K562 (cell line): ENCODE measurements around the gene PITPNC1. TPM values are rescaled to one million over a fixed set of nuclear protein-coding genes. Genes with fewer than 3 reads are reported as not detected.

Experiments
- ATAC-seq: fragments of 200-7000 bp; cut with Tn5 transposase; 3 replicates; pipeline ENCODE4 v1.9.1; 2020; ENCODE audit warnings: moderate library complexity
- BruUV-seq: library from RNA; stranded (reverse); fragments of 400-500 nt; replicated peaks from 2 replicates; lab custom pipeline; 2021; lab: Mats Ljungman, UMichigan
- CTCF ChIA-PET: fragments of 300-600 bp; formaldehyde crosslinking; extraction: SDS; loops from one replicate; lab custom pipeline; 2021; ENCODE audit warnings: low intra/inter-chr PET ratio; lab: Yijun Ruan, JAX
- POLR2A ChIA-PET: fragments of 300-600, 350-650 bp; sonication (Branson Sonifier 250); formaldehyde crosslinking; extraction: SDS; loops from one replicate; lab custom pipeline; 2021; ENCODE audit warnings: antibody characterized with exemption, inconsistent platforms; lab: Yijun Ruan, JAX
- DNase-seq, 4 experiments: peaks; one replicate each; pipeline versions ENCODE4 v3.0.0 to v3.0.0-alpha.2; 2011 to 2018; ENCODE audit warnings: low spot score in 3 of 4, mixed read lengths in 3 of 4; ENCODE audit errors: extremely low read depth in 1 of 4
- FAIRE-seq: peaks from 2 replicates; lab custom pipeline; 2011; peaks lifted over from hg19 to GRCh38; lab: Jason Lieb, UNC
- H2AFZ ChIP-seq: 2 replicates; pipeline ENCODE4 v1.6.0; 2011; ENCODE audit warnings: low read depth, low read length, control low read depth, inconsistent platforms
- H3K27ac ChIP-seq: fragments of 200-600 bp; 3 replicates; pipeline ENCODE4 v1.8.0; 2011; ENCODE audit warnings: low read depth, mild to moderate bottlenecking, control low read depth, inconsistent platforms, low read length, moderate library complexity, mixed read lengths; ENCODE audit errors: extremely low read depth
- H3K27me3 ChIP-seq, 2 experiments: fragments of 300-600 bp in 1 of 2; 2 replicates in 1 of 2; 3 replicates in 1 of 2; pipeline versions ENCODE4 v1.6.0 to v1.8.0; 2011; ENCODE audit warnings: inconsistent platforms in 2 of 2, low read length in 2 of 2, mild to moderate bottlenecking in 1 of 2, mixed read lengths in 1 of 2, moderate library complexity in 1 of 2; ENCODE audit not compliant: control insufficient read depth in 2 of 2, insufficient read depth in 2 of 2
- H3K36me3 ChIP-seq: fragments of 300-600 bp; 3 replicates; pipeline ENCODE4 v1.8.0; 2011; ENCODE audit warnings: mild to moderate bottlenecking, low read length, inconsistent platforms; ENCODE audit not compliant: control insufficient read depth, insufficient read depth
- H3K4me1 ChIP-seq, 2 experiments: fragments of 200-600 bp in 1 of 2; replicated peaks in 1 of 2; 2 replicates in 1 of 2; 3 replicates in 1 of 2; pipeline versions ENCODE4 v1.5.1 to v1.8.0; 2011; ENCODE audit warnings: inconsistent platforms in 2 of 2, low read length in 2 of 2, mild to moderate bottlenecking in 1 of 2, mixed read lengths in 1 of 2, moderate library complexity in 1 of 2; ENCODE audit not compliant: control insufficient read depth in 2 of 2, insufficient read depth in 2 of 2
- H3K4me2 ChIP-seq: 2 replicates; pipeline ENCODE4 v1.6.1; 2011; ENCODE audit warnings: low read length, control low read depth, inconsistent platforms, mixed read lengths; ENCODE audit not compliant: insufficient read depth
- H3K4me3 ChIP-seq: fragments of 200-600 bp; sonication (generic), shearing (Covaris generic); 2 replicates; pipeline ENCODE4 v1.5.1; 2016; ENCODE audit warnings: control low read depth, inconsistent platforms
- H3K79me2 ChIP-seq: fragments of 200-600 bp; 3 replicates; pipeline ENCODE4 v1.8.0; 2011; ENCODE audit warnings: low read length, inconsistent platforms; ENCODE audit not compliant: control insufficient read depth, insufficient read depth
- H3K9ac ChIP-seq, 2 experiments: 2 replicates each; pipeline versions ENCODE4 v1.6.0 to v1.6.1; 2011; ENCODE audit warnings: low read depth in 2 of 2, low read length in 2 of 2, control low read depth in 1 of 2, inconsistent platforms in 1 of 2, mild to moderate bottlenecking in 1 of 2, mixed read lengths in 1 of 2; ENCODE audit not compliant: insufficient read depth in 1 of 2
- H3K9me1 ChIP-seq: one replicate; pipeline ENCODE4 v1.6.0; 2011; ENCODE audit warnings: inconsistent platforms, mild to moderate bottlenecking, low read length, moderate library complexity; ENCODE audit not compliant: control insufficient read depth, insufficient read depth
- H3K9me3 ChIP-seq: replicated peaks from 2 replicates; pipeline ENCODE4 v1.5.1; 2011; ENCODE audit warnings: low read depth, low read length, inconsistent platforms; ENCODE audit not compliant: control insufficient read depth, insufficient read depth
- H4K20me1 ChIP-seq: replicated peaks from 2 replicates; pipeline ENCODE4 v1.6.1; 2011; ENCODE audit warnings: low read length, inconsistent platforms, mixed read lengths; ENCODE audit not compliant: control insufficient read depth, insufficient read depth
- CBX2 ChIP-seq: fragments of 200-600 bp; sonication (generic); IDR thresholded peaks from one replicate; pipeline ENCODE4 v1.6.1; 2012; ENCODE audit warnings: mild to moderate bottlenecking, low read length, inconsistent platforms; ENCODE audit not compliant: insufficient read depth, poor library complexity, severe bottlenecking
- TEAD4 ChIP-seq, 2 experiments: sonication (generic) in 1 of 2; formaldehyde crosslinking in 1 of 2; IDR thresholded peaks; 2 replicates each; pipeline versions ENCODE4 v1.6.1 to v1.8.0; 2012 to 2022; ENCODE audit warnings: borderline replicate concordance in 1 of 2, inconsistent platforms in 1 of 2, low read length in 1 of 2, mild to moderate bottlenecking in 1 of 2, missing genetic modification reagents in 1 of 2
- ZBTB40 ChIP-seq, 2 experiments: fragments of 450-650 bp in 1 of 2; sonication (generic) in 1 of 2; formaldehyde crosslinking in 1 of 2; IDR thresholded peaks; 2 replicates each; pipeline versions ENCODE4 v1.7.1 to v1.9.0; 2016 to 2022; ENCODE audit warnings: inconsistent platforms in 1 of 2, mild to moderate bottlenecking in 1 of 2, missing genetic modification reagents in 1 of 2
- ZEB2 ChIP-seq: fragments of 450-650 bp; IDR thresholded peaks from 2 replicates; pipeline ENCODE4 v1.6.1; 2016
- ZNF316 ChIP-seq: fragments of 450-650 bp; IDR thresholded peaks from 2 replicates; pipeline ENCODE4 v1.6.1; 2016
- WGBS: fragments of 100-300 bp; shearing (Covaris generic); methylation state at CpG from one replicate; pipeline ENCODE4 v1.1.6; 2016; ENCODE audit warnings: low coverage, mixed read lengths; ENCODE audit not compliant: insufficient coverage; ENCODE audit errors: missing lambda C conversion rate; 5-methylcytosine and 5-hydroxymethylcytosine counted together
- in situ Hi-C: fragments of 300-500 bp; cut with MboI; formaldehyde crosslinking; loops from 4 replicates; pipeline ENCODE4 v1.15.0; 2018; ENCODE audit warnings: inconsistent platforms, mixed read lengths
- intact Hi-C: fragments of 100-400 bp; cut with micrococcal nuclease; formaldehyde crosslinking; loops from 2 replicates; pipeline ENCODE4 v1.14.2; 2022
- polyA plus RNA-seq, 8 experiments: library from polyadenylated mRNA; depleted of rRNA in 4 of 8; stranded (reverse) in 5 of 8; unstranded in 3 of 8; fragments of >200 nt; fragmentation: Nextera tagmentation in 2 of 8; fragmentation: Illumina TruSeq in 1 of 8; extraction: Ambion mirVana in 2 of 8; extraction: Trizol in 1 of 8; gene quantifications; 2 replicates each; pipeline versions ENCODE4 v1.2.1 to v1.2.3, GENCODE V29; 2011 to 2014; ENCODE audit warnings: inconsistent platforms in 1 of 8, missing spikeins in 1 of 8
- total RNA-seq, 7 experiments: library from RNA; depleted of rRNA in 6 of 7; stranded (reverse); fragments of >200 nt in 6 of 7; fragmentation: Illumina TruSeq in 2 of 7; extraction: Trizol in 2 of 7; gene quantifications; 2 replicates each; pipeline versions ENCODE4 v1.2.1 to v1.2.3, GENCODE V29; 2011 to 2021; ENCODE audit warnings: low replicate concordance in 1 of 7

PITPNC1 gene
- total and polyA plus RNA-seq, 9 of the 15 experiments (the other 6 are each of a cell fraction or from before 2014, with no cell fraction given) = 0.11 to 1.1 (median 0.65) TPM

- POLR2A ChIA-PET = interaction anchor here (0.6 kb wide), 1 partner anchor 16 kb away, joined by 3 read pairs; no protein-coding TSS in a partner anchor
- Histone ChIP-seq H3K9ac (no peak overlapping the region), H3K4me2 (no peak overlapping the region), H3K4me3 (no peak overlapping the region), H3K9me3 (no peaks in the 10 kb centered on the region), H3K79me2 (no peaks in the 10 kb centered on the region), H3K4me1 (peaks cover 0 to 2% of the 10 kb centered on the region in 2 experiments; a peak in 1 of 5 replicates), H4K20me1 (peaks cover 5% of the 10 kb centered on the region; the same call in 1 of the 2 replicates), H3K9me1 (no peaks in the 10 kb centered on the region), H3K27ac (no peak overlapping the region), H3K36me3 (no peaks in the 10 kb centered on the region), H2AFZ (no peak overlapping the region), H3K27me3 (peaks cover 18 to 23% of the 10 kb centered on the region in 2 experiments)
- DNase-seq (no peak), ATAC-seq (no peak), FAIRE-seq (no peak)
- 0% methylated on average over 11 of the region's 11 CpGs for WGBS
- intact Hi-C loops = no loop called here
- TF ChIP-seq CBX2 (no peak), TEAD4 (IDR thresholded peaks at IDR 0.05; ENCODE audit: low read length) (no peak), TEAD4 (CRISPR knock-in tag; IDR thresholded peaks at IDR 0.05; ENCODE audit: borderline replicate concordance) (no peak), ZEB2 (no peak), ZNF316 (no peak)
- BruUV-seq = no TSS peak
- in situ Hi-C loops = no loop called here
- CTCF ChIA-PET = no interaction called here
These were observed 248.0 kb downstream of the PITPNC1 start for GRCh38 chr17:67624886-67625656.

- intact Hi-C loops (no loop called here), in situ Hi-C loops (no loop called here)
- no peak for FAIRE-seq
- Histone ChIP-seq H3K4me2 (no peak overlapping the region), H3K36me3 (no peaks in the 10 kb centered on the region), H3K27ac (no peak overlapping the region), H2AFZ (no peak overlapping the region), H4K20me1 (peaks cover 5% of the 10 kb centered on the region; the same call in 1 of the 2 replicates), H3K79me2 (no peaks in the 10 kb centered on the region), H3K9me3 (no peaks in the 10 kb centered on the region), H3K4me3 (no peak overlapping the region), H3K4me1 (peaks cover 0 to 2% of the 10 kb centered on the region in 2 experiments; a peak in 1 of 5 replicates), H3K27me3 (peaks cover 19% of the 10 kb centered on the region in 2 experiments), H3K9ac (no peak overlapping the region), H3K9me1 (no peaks in the 10 kb centered on the region)
- ATAC-seq = no peak
- POLR2A ChIA-PET = no interaction called here
- WGBS = 0% methylated on average over 4 of the region's 4 CpGs
- no peak for DNase-seq
- no TSS peak for BruUV-seq
- CTCF ChIA-PET = no interaction called here
- no peak for TF ChIP-seq ZBTB40 (IDR thresholded peaks at IDR 0.05)
- no peak for TF ChIP-seq ZBTB40 (CRISPR knock-in tag; IDR thresholded peaks at IDR 0.05)
These were observed 248.9 kb downstream of the PITPNC1 start for GRCh38 chr17:67625971-67626370.
